GM21423 (cell line): ENCODE results near the gene ATP6V1A.
A peak's percentile ranks its signal among the peaks of the same experiment; 100 is the strongest.

Source experiments
- ATAC-seq: cut with Tn5 transposase; IDR thresholded peaks from one replicate; pipeline ENCODE4 v1.9.1; 2021; ENCODE audit warnings: mild to moderate bottlenecking, moderate library complexity; ENCODE audit not compliant: unreplicated experiment

ATP6V1A gene

GRCh38 chr3:113745756-113746547, 883 bp upstream of the ATP6V1A start, which contains the start of gene NAA50:
NAA50 (minus strand) TSS chr3:113746249; CDS start chr3:113745949, 300 bp downstream.
- ATAC-seq: peak; percentile 47

GRCh38 chr3:113747283-113748046, 630 bp downstream of the ATP6V1A start:
- no peak for ATAC-seq

GRCh38 chr3:113751141-113751540, 4.3 kb downstream of the ATP6V1A start:
- ATAC-seq: no peak

- ATAC-seq: no peak
These were observed 6.6 kb downstream of the ATP6V1A start for GRCh38 chr3:113753376-113753985.

GRCh38 chr3:113754494-113755159, 7.8 kb downstream of the ATP6V1A start:
- peak; percentile 47 for ATAC-seq

GRCh38 chr3:113758389-113759024, 11.7 kb downstream of the ATP6V1A start:
- ATAC-seq: no peak

GRCh38 chr3:113764698-113765097, 17.9 kb downstream of the ATP6V1A start:
- no peak for ATAC-seq

GRCh38 chr3:113769551-113769950, 22.7 kb downstream of the ATP6V1A start:
- ATAC-seq: peak; percentile 73

- no peak for ATAC-seq
These were observed 25.2 kb downstream of the ATP6V1A start for GRCh38 chr3:113771993-113772392.

- no peak for ATAC-seq
These were observed 26.5 kb downstream of the ATP6V1A start for GRCh38 chr3:113773381-113773780.

- no peak for ATAC-seq
These were observed 28.7 kb downstream of the ATP6V1A start for GRCh38 chr3:113775516-113775915.

- ATAC-seq: no peak
These were observed 29.7 kb downstream of the ATP6V1A start for GRCh38 chr3:113776564-113776963.

GRCh38 chr3:113783463-113783862, 36.6 kb downstream of the ATP6V1A start:
- peak; percentile 59 for ATAC-seq

- no peak for ATAC-seq
These were observed 37.1 kb downstream of the ATP6V1A start for GRCh38 chr3:113783980-113784379.

- ATAC-seq: no peak
These were observed 44.5 kb downstream of the ATP6V1A start for GRCh38 chr3:113791381-113791780.

GRCh38 chr3:113794526-113794925, 47.7 kb downstream of the ATP6V1A start:
- ATAC-seq: no peak

GRCh38 chr3:113795693-113796092, 48.9 kb downstream of the ATP6V1A start:
- ATAC-seq: no peak

- peak; percentile 70 for ATAC-seq
These were observed 56.1 kb downstream of the ATP6V1A start for GRCh38 chr3:113802795-113803455.

GRCh38 chr3:113804661-113805060, 57.8 kb downstream of the ATP6V1A start:
- no peak for ATAC-seq

GRCh38 chr3:113805249-113805648, 58.4 kb downstream of the ATP6V1A start:
- ATAC-seq: no peak
